GM12875 (cell line): ENCODE measurements around the gene CIAO1.
"Not testable (repeated sequence)": the region's sequence is repeated elsewhere in the genome, so short reads cannot be mapped to it uniquely, and the experiment has no call there.

ENCODE experiments used
- H3K4me3 ChIP-seq: one replicate; pipeline ENCODE4 v1.5.1; 2011; ENCODE audit warnings: low read depth, low read length, control low read depth
- TF ChIP-seq, protein P1 (sequence below): IDR thresholded peaks from 2 replicates; pipeline ENCODE4 v1.5.1; 2011; ENCODE audit warnings: low read depth, mild to moderate bottlenecking, control low read depth, inconsistent platforms, low read length, moderate library complexity, borderline replicate concordance; ENCODE audit not compliant: insufficient read depth

Gene CIAO1

DNA sequence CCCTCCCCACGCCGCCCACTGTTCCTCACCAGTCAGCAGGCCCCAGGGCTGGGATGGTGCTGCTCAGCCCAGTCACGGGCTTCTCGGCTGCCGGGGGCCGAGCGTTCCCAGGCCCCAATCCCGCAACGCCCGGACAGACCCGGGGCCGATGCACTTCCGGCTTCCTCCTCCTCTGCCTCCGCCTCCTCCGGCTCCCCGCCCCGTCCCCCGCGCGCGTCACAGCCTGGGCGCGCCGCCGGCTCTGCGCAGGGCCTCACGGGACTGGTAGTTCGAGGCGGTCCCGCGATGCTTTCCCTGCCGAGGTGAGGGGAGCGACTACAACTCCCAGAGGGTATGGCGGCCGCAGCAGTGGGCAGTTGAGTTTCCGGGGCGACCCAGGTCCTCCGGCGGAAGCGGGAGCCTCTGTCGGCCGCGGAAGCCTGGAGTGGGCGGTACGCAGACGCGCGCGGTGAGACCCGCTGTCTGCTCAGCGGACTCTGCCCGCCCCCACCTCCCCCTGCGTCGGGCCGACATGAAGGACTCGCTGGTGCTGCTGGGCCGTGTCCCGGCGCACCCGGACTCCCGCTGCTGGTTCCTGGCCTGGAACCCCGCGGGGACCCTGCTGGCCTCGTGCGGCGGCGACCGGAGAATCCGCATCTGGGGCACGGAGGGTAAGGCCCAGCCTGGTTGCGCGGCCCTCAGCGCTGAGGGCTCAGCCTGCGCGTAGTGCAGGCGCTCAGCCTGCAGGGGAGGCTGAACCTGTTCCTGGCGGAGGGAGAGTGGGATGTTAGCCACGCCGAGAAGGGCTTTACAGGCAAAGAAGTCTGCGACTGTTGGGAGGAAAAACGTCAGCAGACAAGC, at the start of gene CIAO1, which contains the start of gene TMEM127:
Gene CIAO1, plus strand, starts transcription at position 386 of the 840 bp plus-strand sequence. Its CDS starts 126 bp downstream, at position 512.
Gene TMEM127, minus strand, starts transcription at position 158 of the 840 bp plus-strand sequence. CDS start 616 bp downstream, outside the sequence.
- H3K4me3 ChIP-seq: peak within 1 kb of the TSS; percentile 96
- TF ChIP-seq, protein P1, sequence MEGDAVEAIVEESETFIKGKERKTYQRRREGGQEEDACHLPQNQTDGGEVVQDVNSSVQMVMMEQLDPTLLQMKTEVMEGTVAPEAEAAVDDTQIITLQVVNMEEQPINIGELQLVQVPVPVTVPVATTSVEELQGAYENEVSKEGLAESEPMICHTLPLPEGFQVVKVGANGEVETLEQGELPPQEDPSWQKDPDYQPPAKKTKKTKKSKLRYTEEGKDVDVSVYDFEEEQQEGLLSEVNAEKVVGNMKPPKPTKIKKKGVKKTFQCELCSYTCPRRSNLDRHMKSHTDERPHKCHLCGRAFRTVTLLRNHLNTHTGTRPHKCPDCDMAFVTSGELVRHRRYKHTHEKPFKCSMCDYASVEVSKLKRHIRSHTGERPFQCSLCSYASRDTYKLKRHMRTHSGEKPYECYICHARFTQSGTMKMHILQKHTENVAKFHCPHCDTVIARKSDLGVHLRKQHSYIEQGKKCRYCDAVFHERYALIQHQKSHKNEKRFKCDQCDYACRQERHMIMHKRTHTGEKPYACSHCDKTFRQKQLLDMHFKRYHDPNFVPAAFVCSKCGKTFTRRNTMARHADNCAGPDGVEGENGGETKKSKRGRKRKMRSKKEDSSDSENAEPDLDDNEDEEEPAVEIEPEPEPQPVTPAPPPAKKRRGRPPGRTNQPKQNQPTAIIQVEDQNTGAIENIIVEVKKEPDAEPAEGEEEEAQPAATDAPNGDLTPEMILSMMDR: peak; percentile 66; the same call in 1 of the 2 replicates

DNA sequence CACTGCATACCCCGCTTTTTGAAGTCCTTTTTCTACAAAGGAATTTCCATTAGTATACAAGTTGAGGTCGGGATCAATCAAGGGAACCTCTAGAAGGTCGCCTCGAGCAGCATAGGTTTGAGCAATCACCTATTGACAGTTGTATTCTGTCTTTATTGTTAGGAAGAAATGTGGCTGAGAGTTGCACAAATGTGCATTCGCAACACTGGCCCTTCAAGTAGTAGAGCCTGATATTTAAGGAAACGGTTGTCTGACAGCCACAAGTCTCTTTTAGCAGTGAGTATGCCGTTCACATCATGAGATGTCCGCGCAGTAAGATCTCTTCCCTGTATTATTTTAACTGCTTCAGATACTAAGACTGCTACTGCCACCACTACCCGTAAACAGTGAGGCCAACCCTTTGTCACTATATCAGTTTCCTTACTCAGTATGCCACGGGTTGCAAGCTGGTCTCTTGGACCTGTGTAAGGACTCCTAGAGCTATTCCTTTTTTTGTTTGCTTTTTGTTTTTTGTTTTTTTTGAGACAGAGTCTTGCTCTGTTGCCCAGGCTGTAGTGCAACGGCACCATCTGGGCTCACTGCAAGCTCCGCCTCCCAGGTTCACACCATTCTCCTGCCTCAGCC, 47.4 kb upstream of the CIAO1 start:
- TF ChIP-seq, protein P1: no peak

GRCh38 chr2:96219959-96220358, 46.1 kb upstream of the CIAO1 start:
- not testable (repeated sequence) for H3K4me3 ChIP-seq

More for the DNA sequence above, 47.4 kb upstream of the CIAO1 start:
- H3K4me3 ChIP-seq: no peak overlapping the region

DNA sequence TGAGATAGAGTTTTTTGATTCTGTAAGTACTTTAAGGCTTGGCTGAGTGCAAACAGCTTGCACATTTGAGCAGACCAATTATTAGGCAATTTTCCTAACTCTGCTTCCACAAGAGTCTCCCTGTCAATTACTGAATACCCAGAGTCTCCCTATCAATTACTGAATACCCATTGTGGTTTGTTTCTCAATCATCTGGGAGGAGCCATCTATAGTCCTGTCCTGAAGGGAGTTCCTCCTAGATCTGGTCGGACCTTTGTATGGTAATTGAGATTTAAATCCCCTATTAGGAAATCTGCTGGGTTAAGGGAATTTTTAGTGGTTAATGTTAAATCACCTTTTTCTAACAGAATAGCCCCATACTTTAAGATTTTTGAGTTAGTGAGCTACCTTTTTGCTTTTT, 44.9 kb upstream of the CIAO1 start:
- H3K4me3 ChIP-seq: not testable (repeated sequence)

DNA sequence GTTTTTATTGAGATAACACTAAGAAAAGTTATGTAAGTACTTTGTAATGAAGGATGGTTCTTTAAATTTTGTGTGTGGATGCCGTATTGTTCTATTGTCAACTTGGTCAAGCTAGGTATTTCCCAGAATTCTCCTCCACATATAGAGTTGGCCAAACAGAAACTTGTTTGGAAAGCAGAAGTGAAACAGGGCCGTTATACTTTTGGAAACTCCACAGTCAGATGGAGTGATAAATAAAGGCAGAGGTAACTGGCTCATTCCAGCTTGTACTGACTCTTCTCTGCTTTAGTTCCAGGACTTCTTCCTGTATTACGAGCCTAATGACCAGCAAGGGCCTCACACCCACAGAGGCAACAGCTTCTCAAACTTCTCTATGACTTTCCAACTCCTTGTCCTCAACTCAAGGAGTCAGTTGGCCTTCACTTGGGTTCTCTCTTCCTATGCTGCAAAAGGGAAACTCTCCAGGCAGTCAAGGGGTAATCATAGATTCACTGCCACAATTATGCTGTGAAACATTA, 41.0 kb upstream of the CIAO1 start:
- TF ChIP-seq, protein P1: no peak

DNA sequence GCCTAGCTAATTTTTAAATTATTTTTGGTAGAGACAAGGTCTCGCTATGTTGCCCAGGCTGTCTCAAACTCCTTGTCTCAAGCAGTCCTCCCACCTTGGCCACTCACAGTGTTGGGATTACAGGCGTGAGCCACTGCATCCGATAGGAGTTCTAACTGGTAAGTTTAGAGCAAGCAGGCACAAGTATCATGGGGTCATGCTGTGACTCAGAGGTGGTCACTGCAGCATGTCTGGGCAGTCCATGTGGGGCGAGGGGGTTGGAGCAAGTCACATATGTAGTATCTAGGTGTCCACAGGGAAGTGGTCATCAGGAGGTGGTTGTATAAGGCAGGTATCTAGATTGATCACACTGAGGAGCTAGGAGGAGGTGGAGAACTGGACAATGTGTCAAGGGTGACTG, 34.7 kb upstream of the CIAO1 start:
- TF ChIP-seq, protein P1: no peak
- no peak overlapping the region for H3K4me3 ChIP-seq

More for the DNA sequence above, 41.0 kb upstream of the CIAO1 start:
- no peak overlapping the region for H3K4me3 ChIP-seq

GRCh38 chr2:96233436-96233835, 32.6 kb upstream of the CIAO1 start:
- TF ChIP-seq, protein P1: no peak
- H3K4me3 ChIP-seq: no peak overlapping the region

- no peak overlapping the region for H3K4me3 ChIP-seq
- TF ChIP-seq, protein P1: peak; percentile 51
Observed at GRCh38 chr2:96233880-96234316, 32.1 kb upstream of the CIAO1 start.
